Gastrocnemius medialis (tissue), 4 donors: ENCODE results near the gene MMP19.

Experiments used
- CTCF ChIP-seq, 5 experiments: fragments of 450-650 bp in 3 of 5; fragments of 200-600 bp in 2 of 5; sonication (generic) in 2 of 5; IDR thresholded peaks in 4 of 5; conservative IDR thresholded peaks in 1 of 5; 1 replicate in 4 of 5; 2 replicates in 1 of 5; pipeline ENCODE4 v1.5.1; 2016 to 2019; ENCODE audit warnings: antibody characterized with exemption in 5 of 5, mild to moderate bottlenecking in 3 of 5, moderate library complexity in 3 of 5
- POLR2A ChIP-seq, 2 donors: fragments of 450-650 bp; IDR thresholded peaks; one replicate each; pipeline ENCODE4 v1.6.1; 2017; ENCODE audit warnings: antibody characterized with exemption in 2 of 2, mild to moderate bottlenecking in 2 of 2, moderate library complexity in 2 of 2

- TF ChIP-seq CTCF (IDR thresholded peaks at IDR 0.05 in 4 of 5, conservative IDR thresholded peaks at IDR 0.05 in 1 of 5) (no peak), POLR2A (IDR thresholded peaks at IDR 0.05) (no peak)
Observed at GRCh38 chr12:55809274-55809673, 33.5 kb downstream of the MMP19 start.
